ENCODE measurements around the gene CX3CR1. TPM values are rescaled to one million over a fixed set of nuclear protein-coding genes. Genes with fewer than 3 reads are reported as not detected.

Gene CX3CR1
- total and polyA plus RNA-seq, 9 of the 15 experiments (the other 6 are each of a cell fraction or from before 2014, with no cell fraction given), result 0.03 to 0.21 TPM; not detected in 7

GRCh38 chr3:39260957-39261356 is 18.9 kb downstream of the CX3CR1 start (continued):
- TF ChIP-seq HBP1 (CRISPR knock-in tag; IDR thresholded peaks at IDR 0.05) (no peak), ZNF518B (CRISPR knock-in tag; IDR thresholded peaks at IDR 0.05) (no peak), ZNF316 (IDR thresholded peaks at IDR 0.05) (peak; percentile 94), ZBTB5 (IDR thresholded peaks at IDR 0.05) (no peak), TARDBP (IDR thresholded peaks at IDR 0.05) (no peak), L3MBTL2 (IDR thresholded peaks at IDR 0.05) (no peak), BMI1 (IDR thresholded peaks at IDR 0.05; ENCODE audit: low read length) (peak; percentile 63; the same call in 1 of the 2 replicates), CEBPB (tag; IDR thresholded peaks at IDR 0.05) (peak; percentile 93), RB1 (IDR thresholded peaks at IDR 0.05; ENCODE audit: low read depth) (no peak), BACH1 (tag; IDR thresholded peaks at IDR 0.05) (peak; percentile 36; the same call in 1 of the 2 replicates), BCL6 (CRISPR knock-in tag; IDR thresholded peaks at IDR 0.05) (no peak), ZC3H8 (IDR thresholded peaks at IDR 0.05) (no peak), CREB5 (CRISPR knock-in tag; IDR thresholded peaks at IDR 0.05) (no peak), FOXJ3 (CRISPR knock-in tag; IDR thresholded peaks at IDR 0.05) (peak; percentile 85), ZSCAN32 (CRISPR knock-in tag; IDR thresholded peaks at IDR 0.05) (no peak), NR2C1 (IDR thresholded peaks at IDR 0.05) (no peak), NR2C1 (tag; IDR thresholded peaks at IDR 0.05) (no peak), VEZF1 (CRISPR knock-in tag; IDR thresholded peaks at IDR 0.05) (no peak), SP2 (IDR thresholded peaks at IDR 0.05; ENCODE audit: extremely low read depth, low read depth, low read length, poor library complexity, severe bottlenecking) (no peak), XRCC4 (IDR thresholded peaks at IDR 0.05; ENCODE audit: extremely low read depth, insufficient read depth, insufficient read length) (no peak), LARP7 (IDR thresholded peaks at IDR 0.05) (no peak), ZNF133 (CRISPR knock-in tag; IDR thresholded peaks at IDR 0.05) (no peak), LCOR (CRISPR knock-in tag; IDR thresholded peaks at IDR 0.05) (no peak), HLTF (IDR thresholded peaks at IDR 0.05) (no peak)
